ENCODE results near the gene GKAP1. TPM values are rescaled to one million over a fixed set of nuclear protein-coding genes. Genes with fewer than 3 reads are reported as not detected.

GKAP1 gene
- total and polyA plus RNA-seq, 2 of the 13 experiments (the other 11 are each of a cell fraction or from before 2014, with no cell fraction given) = 5.6 to 6.1 TPM

DNA sequence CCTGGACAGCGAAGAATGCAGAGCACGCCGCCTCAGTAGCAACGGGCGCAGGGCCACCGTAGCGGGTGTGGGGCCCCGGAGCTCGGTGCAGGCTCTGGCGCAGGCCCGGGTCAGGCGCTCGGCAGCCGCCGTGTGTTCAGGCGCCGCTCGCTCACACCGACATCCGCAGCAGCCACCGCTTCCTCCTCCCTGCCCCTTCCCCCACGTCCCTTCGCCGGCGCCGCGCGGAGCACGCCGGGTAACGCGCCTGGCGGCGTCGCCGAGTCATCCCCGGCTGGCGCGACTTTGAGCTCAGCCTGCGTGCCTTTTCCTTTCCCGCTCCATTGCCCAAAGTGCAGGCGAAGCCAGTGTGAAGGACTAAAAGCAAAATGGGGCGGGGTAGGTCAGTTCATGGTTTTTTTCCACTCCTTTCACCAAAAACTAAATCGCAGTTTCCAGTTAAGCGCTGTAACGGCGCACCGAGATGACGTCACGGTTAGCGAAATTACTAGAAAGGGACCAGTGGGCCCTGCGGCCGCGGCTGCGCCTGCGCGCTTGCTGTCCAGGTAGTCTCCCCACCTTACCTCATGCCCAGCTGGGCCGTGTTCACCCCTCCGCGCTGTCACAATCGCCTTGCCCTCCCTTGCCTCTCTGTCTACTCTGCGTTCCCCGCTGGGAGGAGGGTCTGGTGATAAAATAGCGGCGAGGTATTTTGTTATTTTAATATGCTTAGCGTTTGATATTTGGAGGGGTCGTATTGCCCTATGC lies 109.6 kb downstream of the GKAP1 start, which contains the start of gene UBQLN1 (continued):
- TF ChIP-seq, protein P1, sequence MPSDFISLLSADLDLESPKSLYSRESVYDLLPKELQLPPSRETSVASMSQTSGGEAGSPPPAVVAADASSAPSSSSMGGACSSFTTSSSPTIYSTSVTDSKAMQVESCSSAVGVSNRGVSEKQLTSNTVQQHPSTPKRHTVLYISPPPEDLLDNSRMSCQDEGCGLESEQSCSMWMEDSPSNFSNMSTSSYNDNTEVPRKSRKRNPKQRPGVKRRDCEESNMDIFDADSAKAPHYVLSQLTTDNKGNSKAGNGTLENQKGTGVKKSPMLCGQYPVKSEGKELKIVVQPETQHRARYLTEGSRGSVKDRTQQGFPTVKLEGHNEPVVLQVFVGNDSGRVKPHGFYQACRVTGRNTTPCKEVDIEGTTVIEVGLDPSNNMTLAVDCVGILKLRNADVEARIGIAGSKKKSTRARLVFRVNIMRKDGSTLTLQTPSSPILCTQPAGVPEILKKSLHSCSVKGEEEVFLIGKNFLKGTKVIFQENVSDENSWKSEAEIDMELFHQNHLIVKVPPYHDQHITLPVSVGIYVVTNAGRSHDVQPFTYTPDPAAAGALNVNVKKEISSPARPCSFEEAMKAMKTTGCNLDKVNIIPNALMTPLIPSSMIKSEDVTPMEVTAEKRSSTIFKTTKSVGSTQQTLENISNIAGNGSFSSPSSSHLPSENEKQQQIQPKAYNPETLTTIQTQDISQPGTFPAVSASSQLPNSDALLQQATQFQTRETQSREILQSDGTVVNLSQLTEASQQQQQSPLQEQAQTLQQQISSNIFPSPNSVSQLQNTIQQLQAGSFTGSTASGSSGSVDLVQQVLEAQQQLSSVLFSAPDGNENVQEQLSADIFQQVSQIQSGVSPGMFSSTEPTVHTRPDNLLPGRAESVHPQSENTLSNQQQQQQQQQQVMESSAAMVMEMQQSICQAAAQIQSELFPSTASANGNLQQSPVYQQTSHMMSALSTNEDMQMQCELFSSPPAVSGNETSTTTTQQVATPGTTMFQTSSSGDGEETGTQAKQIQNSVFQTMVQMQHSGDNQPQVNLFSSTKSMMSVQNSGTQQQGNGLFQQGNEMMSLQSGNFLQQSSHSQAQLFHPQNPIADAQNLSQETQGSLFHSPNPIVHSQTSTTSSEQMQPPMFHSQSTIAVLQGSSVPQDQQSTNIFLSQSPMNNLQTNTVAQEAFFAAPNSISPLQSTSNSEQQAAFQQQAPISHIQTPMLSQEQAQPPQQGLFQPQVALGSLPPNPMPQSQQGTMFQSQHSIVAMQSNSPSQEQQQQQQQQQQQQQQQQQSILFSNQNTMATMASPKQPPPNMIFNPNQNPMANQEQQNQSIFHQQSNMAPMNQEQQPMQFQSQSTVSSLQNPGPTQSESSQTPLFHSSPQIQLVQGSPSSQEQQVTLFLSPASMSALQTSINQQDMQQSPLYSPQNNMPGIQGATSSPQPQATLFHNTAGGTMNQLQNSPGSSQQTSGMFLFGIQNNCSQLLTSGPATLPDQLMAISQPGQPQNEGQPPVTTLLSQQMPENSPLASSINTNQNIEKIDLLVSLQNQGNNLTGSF (CRISPR knock-in tag; IDR thresholded peaks at IDR 0.05) = peak; percentile 11; the same call in 1 of the 2 replicates
- TF ChIP-seq ARHGAP35 (CRISPR knock-in tag; IDR thresholded peaks at IDR 0.05; ENCODE audit: borderline replicate concordance) = no peak; the same call in 1 of the 2 replicates
- TF ChIP-seq ZKSCAN5 (CRISPR knock-in tag; IDR thresholded peaks at IDR 0.05) = no peak
- TF ChIP-seq, protein P2, sequence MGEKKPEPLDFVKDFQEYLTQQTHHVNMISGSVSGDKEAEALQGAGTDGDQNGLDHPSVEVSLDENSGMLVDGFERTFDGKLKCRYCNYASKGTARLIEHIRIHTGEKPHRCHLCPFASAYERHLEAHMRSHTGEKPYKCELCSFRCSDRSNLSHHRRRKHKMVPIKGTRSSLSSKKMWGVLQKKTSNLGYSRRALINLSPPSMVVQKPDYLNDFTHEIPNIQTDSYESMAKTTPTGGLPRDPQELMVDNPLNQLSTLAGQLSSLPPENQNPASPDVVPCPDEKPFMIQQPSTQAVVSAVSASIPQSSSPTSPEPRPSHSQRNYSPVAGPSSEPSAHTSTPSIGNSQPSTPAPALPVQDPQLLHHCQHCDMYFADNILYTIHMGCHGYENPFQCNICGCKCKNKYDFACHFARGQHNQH (CRISPR knock-in tag; IDR thresholded peaks at IDR 0.05) = peak; percentile 35; the same call in 1 of the 2 replicates
- TF ChIP-seq ZNF430 (CRISPR knock-in tag; IDR thresholded peaks at IDR 0.05) = peak; percentile 88
- TF ChIP-seq ZNF414 (CRISPR knock-in tag; IDR thresholded peaks at IDR 0.05) = peak; percentile 76; the same call in 1 of the 2 replicates
- peak; percentile 70; the same call in 1 of the 2 replicates for TF ChIP-seq STAT6 (CRISPR knock-in tag; IDR thresholded peaks at IDR 0.05; ENCODE audit: borderline replicate concordance)
- no peak for TF ChIP-seq DPF2 (CRISPR knock-in tag; IDR thresholded peaks at IDR 0.05; ENCODE audit: borderline replicate concordance, low read depth)
- TF ChIP-seq ZNF160 (CRISPR knock-in tag; IDR thresholded peaks at IDR 0.05) = peak; percentile 83
- TF ChIP-seq ZNF232 (CRISPR knock-in tag; IDR thresholded peaks at IDR 0.05; ENCODE audit: borderline replicate concordance) = 0 out of 2 replicates have a peak, but pooled peaks have one; percentile 23
- no peak for TF ChIP-seq SMC3 (IDR thresholded peaks at IDR 0.05; ENCODE audit: low read length)
- TF ChIP-seq ZNF121 (CRISPR knock-in tag; IDR thresholded peaks at IDR 0.05) = no peak
- TF ChIP-seq BRD4 (CRISPR knock-in tag; IDR thresholded peaks at IDR 0.05) = peak; percentile 21; the same call in 1 of the 2 replicates
- TF ChIP-seq TBX3 (IDR thresholded peaks at IDR 0.05; ENCODE audit: borderline replicate concordance) = peak; percentile 38; the same call in 1 of the 2 replicates
- TF ChIP-seq IRX3 (CRISPR knock-in tag; IDR thresholded peaks at IDR 0.05; ENCODE audit: borderline replicate concordance, low read depth) = 0 out of 2 replicates have a peak, but pooled peaks have one; percentile 50
- peak; percentile 95; the same call in 1 of the 2 replicates for TF ChIP-seq THAP8 (CRISPR knock-in tag; IDR thresholded peaks at IDR 0.05; ENCODE audit: borderline replicate concordance)
- TF ChIP-seq MXD3 (CRISPR knock-in tag; IDR thresholded peaks at IDR 0.05) = peak; percentile 39

Measured in HepG2 (cell line).